GM19043 (cell line): ENCODE results near the gene FNDC10.
"Not testable (repeated sequence)": the region's sequence is repeated elsewhere in the genome, so short reads cannot be mapped to it uniquely, and the experiment has no call there.

Experiments
- ATAC-seq: cut with Tn5 transposase; IDR thresholded peaks from one replicate; pipeline ENCODE4 v1.9.1; 2021; ENCODE audit warnings: low read depth; ENCODE audit not compliant: unreplicated experiment

Gene FNDC10

GRCh38 chr1:1599935-1600860 lies at the start of gene FNDC10:
FNDC10 (minus strand) TSS chr1:1600135; CDS start chr1:1600015, 120 bp downstream.
- no peak for ATAC-seq

- not testable (repeated sequence) for ATAC-seq
Measured at GRCh38 chr1:1648265-1648664, 48.3 kb upstream of the FNDC10 start.

GRCh38 chr1:1647567-1648241 lies 47.8 kb upstream of the FNDC10 start:
- not testable (repeated sequence) for ATAC-seq

- not testable (repeated sequence) for ATAC-seq
Measured at GRCh38 chr1:1646326-1646725, 46.4 kb upstream of the FNDC10 start.

- ATAC-seq: not testable (repeated sequence)
Measured at GRCh38 chr1:1640711-1641461, 41.0 kb upstream of the FNDC10 start.

- ATAC-seq: not testable (repeated sequence)
Measured at GRCh38 chr1:1640081-1640480, 40.1 kb upstream of the FNDC10 start.

- not testable (repeated sequence) for ATAC-seq
Measured at GRCh38 chr1:1639368-1639767, 39.4 kb upstream of the FNDC10 start.

- ATAC-seq: not testable (repeated sequence)
Measured at GRCh38 chr1:1638528-1638927, 38.6 kb upstream of the FNDC10 start.

GRCh38 chr1:1637479-1637875 lies 37.5 kb upstream of the FNDC10 start:
- not testable (repeated sequence) for ATAC-seq

GRCh38 chr1:1636621-1637478 lies 36.9 kb upstream of the FNDC10 start:
- not testable (repeated sequence) for ATAC-seq

GRCh38 chr1:1634613-1635012 lies 34.7 kb upstream of the FNDC10 start:
- ATAC-seq: not testable (repeated sequence)

GRCh38 chr1:1633409-1633808 lies 33.5 kb upstream of the FNDC10 start:
- ATAC-seq: not testable (repeated sequence)

GRCh38 chr1:1631782-1632420 lies 32.0 kb upstream of the FNDC10 start, which contains the start of gene MMP23B:
MMP23B (plus strand) TSS chr1:1632173; CDS start chr1:1632219, 46 bp downstream.
- ATAC-seq: no peak

- no peak for ATAC-seq
Measured at GRCh38 chr1:1630965-1631781, 31.2 kb upstream of the FNDC10 start.

GRCh38 chr1:1630191-1630964 lies 30.4 kb upstream of the FNDC10 start:
- ATAC-seq: peak; percentile 71

- ATAC-seq: no peak
Measured at GRCh38 chr1:1629430-1630190, 29.7 kb upstream of the FNDC10 start.
